ENCODE data around the gene SH3GL1. TPM values are rescaled to one million over a fixed set of nuclear protein-coding genes. Genes with fewer than 3 reads are reported as not detected.

The SH3GL1 gene
- total RNA-seq, 1 donor from 2014 or later: 96.6 TPM

GRCh38 chr19:4373013-4373367 is 27.4 kb downstream of the SH3GL1 start:
- Mint-ChIP-seq H3K9me3 (ENCODE audit: low read depth) (no peaks in the 10 kb centered on the region), H3K27me3 (ENCODE audit: low read depth) (no peaks in the 10 kb centered on the region), H3K27ac (ENCODE audit: unreplicated experiment) (peak overlapping the region; percentile 97), H3K36me3 (ENCODE audit: low read depth) (no peaks in the 10 kb centered on the region), H3K4me1 (ENCODE audit: low read depth) (peaks cover 83% of the 10 kb centered on the region), H3K4me3 (ENCODE audit: unreplicated experiment) (no peak overlapping the region)
- no peak for DNase-seq (ENCODE audit: low spot score)
- TF ChIP-seq CTCF (IDR thresholded peaks at IDR 0.05): no peak

GRCh38 chr19:4372165-4373012 is 28.0 kb downstream of the SH3GL1 start:
- no peak for TF ChIP-seq CTCF (IDR thresholded peaks at IDR 0.05)

GRCh38 chr19:4371247-4372164 is 28.8 kb downstream of the SH3GL1 start:
- Mint-ChIP-seq H3K4me1 (ENCODE audit: low read depth) (peaks cover 79% of the 10 kb centered on the region), H3K27ac (ENCODE audit: unreplicated experiment) (peak overlapping the region; percentile 82), H3K4me3 (ENCODE audit: unreplicated experiment) (peak overlapping the region; percentile 35), H3K9me3 (ENCODE audit: low read depth) (no peaks in the 10 kb centered on the region), H3K27me3 (ENCODE audit: low read depth) (no peaks in the 10 kb centered on the region), H3K36me3 (ENCODE audit: low read depth) (no peaks in the 10 kb centered on the region)
- peak; percentile 24 for TF ChIP-seq CTCF (IDR thresholded peaks at IDR 0.05)
- no peak for DNase-seq (ENCODE audit: low spot score)

More at GRCh38 chr19:4372165-4373012, 28.0 kb downstream of the SH3GL1 start:
- Mint-ChIP-seq H3K4me1 (ENCODE audit: low read depth) (peaks cover 86% of the 10 kb centered on the region), H3K4me3 (ENCODE audit: unreplicated experiment) (no peak overlapping the region), H3K9me3 (ENCODE audit: low read depth) (no peaks in the 10 kb centered on the region), H3K36me3 (ENCODE audit: low read depth) (no peaks in the 10 kb centered on the region), H3K27me3 (ENCODE audit: low read depth) (no peaks in the 10 kb centered on the region), H3K27ac (ENCODE audit: unreplicated experiment) (peak overlapping the region; percentile 97)
- DNase-seq (ENCODE audit: low spot score): no peak

GRCh38 chr19:4370418-4371041 is 29.8 kb downstream of the SH3GL1 start:
- Mint-ChIP-seq H3K27ac (ENCODE audit: unreplicated experiment) (peak overlapping the region; percentile 82), H3K36me3 (ENCODE audit: low read depth) (no peaks in the 10 kb centered on the region), H3K4me1 (ENCODE audit: low read depth) (peaks cover 69% of the 10 kb centered on the region), H3K27me3 (ENCODE audit: low read depth) (no peaks in the 10 kb centered on the region), H3K9me3 (ENCODE audit: low read depth) (no peaks in the 10 kb centered on the region), H3K4me3 (ENCODE audit: unreplicated experiment) (no peak overlapping the region)
- no peak for DNase-seq (ENCODE audit: low spot score)
- TF ChIP-seq CTCF (IDR thresholded peaks at IDR 0.05): no peak

GRCh38 chr19:4369888-4370260 is 30.5 kb downstream of the SH3GL1 start:
- Mint-ChIP-seq H3K36me3 (ENCODE audit: low read depth) (no peaks in the 10 kb centered on the region), H3K27ac (ENCODE audit: unreplicated experiment) (no peak overlapping the region), H3K4me1 (ENCODE audit: low read depth) (peaks cover 63% of the 10 kb centered on the region), H3K27me3 (ENCODE audit: low read depth) (no peaks in the 10 kb centered on the region), H3K9me3 (ENCODE audit: low read depth) (no peaks in the 10 kb centered on the region), H3K4me3 (ENCODE audit: unreplicated experiment) (no peak overlapping the region)
- TF ChIP-seq CTCF (IDR thresholded peaks at IDR 0.05): peak; percentile 61
- DNase-seq (ENCODE audit: low spot score): no peak

Data from chondrocyte (in vitro differentiated cells).